Endothelial cell (in vitro differentiated cells): ENCODE measurements around the gene NAIF1. TPM values are rescaled to one million over a fixed set of nuclear protein-coding genes. Genes with fewer than 3 reads are reported as not detected.
A peak's percentile ranks its signal among the peaks of the same experiment; 100 is the strongest.

Source experiments
- DNase-seq: peaks from one replicate; pipeline ENCODE4 v3.0.0; 2021; ENCODE audit warnings: low spot score
- H3K27ac Mint-ChIP-seq: one replicate; pipeline ENCODE4 v1.8.0; 2021; ENCODE audit warnings: mixed read lengths, inconsistent platforms; ENCODE audit not compliant: unreplicated experiment
- H3K27me3 Mint-ChIP-seq: one replicate; pipeline ENCODE4 v1.8.0; 2021; ENCODE audit warnings: mild to moderate bottlenecking, moderate library complexity, mixed read lengths, inconsistent platforms; ENCODE audit not compliant: unreplicated experiment
- H3K36me3 Mint-ChIP-seq: one replicate; pipeline ENCODE4 v1.8.0; 2021; ENCODE audit warnings: mild to moderate bottlenecking, low read depth, mixed read lengths, inconsistent platforms; ENCODE audit not compliant: unreplicated experiment
- H3K4me1 Mint-ChIP-seq: one replicate; pipeline ENCODE4 v1.8.0; 2021; ENCODE audit warnings: mild to moderate bottlenecking, mixed read lengths, inconsistent platforms; ENCODE audit not compliant: unreplicated experiment
- H3K4me3 Mint-ChIP-seq: one replicate; pipeline ENCODE4 v1.8.0; 2021; ENCODE audit warnings: mild to moderate bottlenecking, mixed read lengths, inconsistent platforms; ENCODE audit not compliant: unreplicated experiment
- H3K9me3 Mint-ChIP-seq: one replicate; pipeline ENCODE4 v1.8.0; 2021; ENCODE audit warnings: mixed read lengths, inconsistent platforms; ENCODE audit not compliant: unreplicated experiment
- CTCF ChIP-seq: fragments of 200-600 bp; sonication (generic); IDR thresholded peaks from one replicate; pipeline ENCODE4 v1.5.0; 2021; ENCODE audit warnings: antibody characterized with exemption; ENCODE audit not compliant: unreplicated experiment
- total RNA-seq: library from RNA; stranded (reverse); fragmentation: NEBNext Ultra II Directional; extraction: Animal tissue kit (Norgen Biotek cat#: 25700); gene quantifications from one replicate; pipeline ENCODE4 v1.2.1, GENCODE V29; 2021; ENCODE audit not compliant: unreplicated experiment

NAIF1 gene
- total RNA-seq, 1 donor from 2014 or later: 9.9 TPM

DNA sequence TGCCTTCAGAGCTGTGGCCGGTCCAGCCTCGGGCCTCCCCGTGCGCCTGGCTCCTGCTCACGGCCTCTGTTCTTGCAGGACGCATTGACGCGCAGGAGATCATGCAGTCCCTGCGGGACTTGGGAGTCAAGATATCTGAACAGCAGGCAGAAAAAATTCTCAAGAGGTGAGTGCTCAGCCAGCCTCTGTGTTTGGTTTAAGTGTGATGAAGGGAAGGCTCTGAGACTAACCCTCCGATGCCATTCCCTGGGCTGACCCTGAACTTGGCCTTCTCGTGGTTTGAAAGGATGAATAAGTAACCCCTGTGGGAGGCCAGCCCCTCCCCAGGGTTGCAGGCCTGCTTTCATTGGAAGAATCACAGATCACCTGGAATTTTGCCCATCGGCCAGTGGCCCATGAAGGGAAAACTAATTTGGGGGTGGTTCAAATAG lies 34.1 kb upstream of the NAIF1 start:
- peaks cover 25% of the 10 kb centered on the region for H3K4me1 Mint-ChIP-seq
- H3K27ac Mint-ChIP-seq: no peak overlapping the region
- TF ChIP-seq CTCF: no peak
- peaks cover 5% of the 10 kb centered on the region for H3K27me3 Mint-ChIP-seq
- peaks cover 11% of the 10 kb centered on the region for H3K36me3 Mint-ChIP-seq
- H3K4me3 Mint-ChIP-seq: no peak overlapping the region
- H3K9me3 Mint-ChIP-seq: no peaks in the 10 kb centered on the region
- DNase-seq: no peak

GRCh38 chr9:128100581-128100980 lies 33.5 kb upstream of the NAIF1 start:
- H3K27ac Mint-ChIP-seq: no peak overlapping the region
- peaks cover 25% of the 10 kb centered on the region for H3K4me1 Mint-ChIP-seq
- no peak overlapping the region for H3K4me3 Mint-ChIP-seq
- no peak for DNase-seq
- H3K27me3 Mint-ChIP-seq: peaks cover 5% of the 10 kb centered on the region
- H3K36me3 Mint-ChIP-seq: peaks cover 11% of the 10 kb centered on the region
- TF ChIP-seq CTCF: no peak
- no peaks in the 10 kb centered on the region for H3K9me3 Mint-ChIP-seq

DNA sequence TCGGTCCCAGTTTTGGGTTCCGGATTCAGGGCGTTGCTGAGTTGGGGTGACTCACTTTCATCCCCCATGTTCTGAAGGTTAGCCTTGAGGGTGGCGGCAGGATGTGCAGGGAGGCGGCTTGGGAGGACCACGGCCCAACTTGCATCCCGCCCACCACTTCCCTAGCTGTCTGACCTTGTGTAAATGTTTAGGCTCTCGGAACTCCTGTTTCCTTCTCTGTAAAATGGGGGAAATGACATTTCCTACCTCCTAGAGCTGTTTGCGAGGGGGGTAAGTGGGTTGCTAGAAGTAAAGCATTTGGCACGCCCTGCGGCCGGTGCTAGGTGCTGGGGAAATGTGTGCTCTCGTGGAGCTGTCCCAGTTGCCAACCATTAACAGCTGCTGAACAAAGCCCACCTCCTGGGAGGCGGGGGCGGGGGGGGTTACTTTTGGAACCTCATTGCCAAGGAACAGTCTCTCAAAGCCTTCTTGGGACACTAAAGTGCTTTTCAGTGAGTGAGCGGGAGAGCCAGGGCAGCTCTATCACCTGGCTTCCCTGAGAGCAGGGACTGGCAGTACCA lies 32.9 kb upstream of the NAIF1 start:
- Mint-ChIP-seq H3K9me3 (no peaks in the 10 kb centered on the region), H3K27ac (peak overlapping the region; percentile 99), H3K27me3 (peaks cover 5% of the 10 kb centered on the region), H3K4me3 (no peak overlapping the region), H3K36me3 (peaks cover 11% of the 10 kb centered on the region), H3K4me1 (peaks cover 25% of the 10 kb centered on the region)
- TF ChIP-seq CTCF: no peak
- DNase-seq: no peak

GRCh38 chr9:128099231-128099931 lies 32.3 kb upstream of the NAIF1 start:
- no peak for DNase-seq
- H3K27ac Mint-ChIP-seq: peak overlapping the region; percentile 99
- peaks cover 5% of the 10 kb centered on the region for H3K27me3 Mint-ChIP-seq
- H3K4me1 Mint-ChIP-seq: peaks cover 26% of the 10 kb centered on the region
- H3K4me3 Mint-ChIP-seq: peak overlapping the region; percentile 92
- H3K9me3 Mint-ChIP-seq: no peaks in the 10 kb centered on the region
- peaks cover 14% of the 10 kb centered on the region for H3K36me3 Mint-ChIP-seq
- no peak for TF ChIP-seq CTCF
